ENCODE results near the gene GIT2. TPM values are rescaled to one million over a fixed set of nuclear protein-coding genes. Genes with fewer than 3 reads are reported as not detected.

GIT2 gene
- total and polyA plus RNA-seq, 2 of the 13 experiments (the other 11 are each of a cell fraction or from before 2014, with no cell fraction given), result 18.4 to 19.8 TPM

GRCh38 chr12:109998904-109999648 is 2.9 kb upstream of the GIT2 start, which contains the start of gene ANKRD13A (continued):
- no peak for TF ChIP-seq MAFF (IDR thresholded peaks at IDR 0.05; ENCODE audit: low read depth, low read length)
- no peak for TF ChIP-seq HMG20A (CRISPR knock-in tag; IDR thresholded peaks at IDR 0.05; ENCODE audit: borderline replicate concordance)
- TF ChIP-seq E2F5 (CRISPR knock-in tag; conservative IDR thresholded peaks at IDR 0.05), result peak; percentile 64; the same call in 1 of the 2 replicates
- no peak for TF ChIP-seq RBAK (CRISPR knock-in tag; IDR thresholded peaks at IDR 0.05)
- TF ChIP-seq FOXA3 (CRISPR knock-in tag; IDR thresholded peaks at IDR 0.05), result peak; percentile 36; the same call in 1 of the 2 replicates
- peak; percentile 32 for TF ChIP-seq ZNF225 (CRISPR knock-in tag; IDR thresholded peaks at IDR 0.05)
- no peak for TF ChIP-seq NR2F2 (IDR thresholded peaks at IDR 0.05; ENCODE audit: borderline replicate concordance, low read depth)
- peak; percentile 64 for TF ChIP-seq KMT2A (CRISPR knock-in tag; IDR thresholded peaks at IDR 0.05)
- TF ChIP-seq REPIN1 (CRISPR knock-in tag; IDR thresholded peaks at IDR 0.05; ENCODE audit: borderline replicate concordance, low read depth), result peak; percentile 72; the same call in 1 of the 2 replicates
- TF ChIP-seq MLLT10 (CRISPR knock-in tag; IDR thresholded peaks at IDR 0.05), result no peak
- TF ChIP-seq CBX5 (CRISPR knock-in tag; IDR thresholded peaks at IDR 0.05; ENCODE audit: borderline replicate concordance), result peak; percentile 63; the same call in 1 of the 2 replicates
- peak; percentile 94 for TF ChIP-seq ATF7 (IDR thresholded peaks at IDR 0.05)
- TF ChIP-seq ATF7 (CRISPR knock-in tag; IDR thresholded peaks at IDR 0.05), result no peak
- 0 out of 2 replicates have a peak, but pooled peaks have one; percentile 53 for TF ChIP-seq CAMTA2 (CRISPR knock-in tag; IDR thresholded peaks at IDR 0.05; ENCODE audit: borderline replicate concordance)
- no peak for TF ChIP-seq ZNF589 (CRISPR knock-in tag; conservative IDR thresholded peaks at IDR 0.05)
- 0 out of 2 replicates have a peak, but pooled peaks have one; percentile 52 for TF ChIP-seq CSRNP1 (CRISPR knock-in tag; IDR thresholded peaks at IDR 0.05)
- TF ChIP-seq REXO4 (CRISPR knock-in tag; IDR thresholded peaks at IDR 0.05; ENCODE audit: borderline replicate concordance), result no peak
- 0 out of 2 replicates have a peak, but pooled peaks have one; percentile 46 for TF ChIP-seq DZIP1 (CRISPR knock-in tag; IDR thresholded peaks at IDR 0.05)
- TF ChIP-seq GRHL1 (CRISPR knock-in tag; conservative IDR thresholded peaks at IDR 0.05), result no peak
- 0 out of 2 replicates have a peak, but pooled peaks have one; percentile 80 for TF ChIP-seq NCOA1 (CRISPR knock-in tag; IDR thresholded peaks at IDR 0.05)
- no peak for TF ChIP-seq CENPX (CRISPR knock-in tag; IDR thresholded peaks at IDR 0.05)
- 0 out of 2 replicates have a peak, but pooled peaks have one; percentile 65 for TF ChIP-seq ZNF431 (CRISPR knock-in tag; IDR thresholded peaks at IDR 0.05; ENCODE audit: borderline replicate concordance, low read depth)
- TF ChIP-seq ZNF12 (CRISPR knock-in tag; IDR thresholded peaks at IDR 0.05), result no peak; the same call in 1 of the 2 replicates
- peak; percentile 73; the same call in 1 of the 2 replicates for TF ChIP-seq KAT8 (CRISPR knock-in tag; IDR thresholded peaks at IDR 0.05)

Data from HepG2 (cell line).